Endothelial cell of umbilical vein (primary cell): Measurements from ENCODE around the gene CACNA1C. TPM values are rescaled to one million over a fixed set of nuclear protein-coding genes. Genes with fewer than 3 reads are reported as not detected.

Experiments
- BruUV-seq: library from RNA; stranded (reverse); fragments of 400-500 nt; replicated peaks from 2 replicates; lab custom pipeline; 2021; lab: Mats Ljungman, UMichigan
- CTCF ChIA-PET: fragments of 300-600, 350-600 bp; sonication (Branson Sonifier 250); formaldehyde crosslinking; loops from one replicate; lab custom pipeline; 2021; ENCODE audit warnings: antibody characterized with exemption, inconsistent platforms; lab: Charles Lee
- POLR2A ChIA-PET: fragments of 300-600, 350-600 bp; sonication (Branson Sonifier 250); formaldehyde crosslinking; loops from one replicate; lab custom pipeline; 2021; ENCODE audit warnings: antibody characterized with exemption, inconsistent platforms; lab: Charles Lee
- DNase-seq: peaks from one replicate; pipeline ENCODE4 v3.0.0-alpha.2; 2011; ENCODE audit warnings: low read depth, low spot score
- FAIRE-seq: peaks from 2 replicates; lab custom pipeline; 2011; peaks lifted over from hg19 to GRCh38; lab: Jason Lieb, UNC
- H2AFZ ChIP-seq: 2 replicates; pipeline ENCODE4 v1.6.0; 2012; ENCODE audit warnings: low read depth, low read length, control low read depth, inconsistent platforms
- H3K27ac ChIP-seq: 2 replicates; pipeline ENCODE4 v1.5.1; 2011; ENCODE audit warnings: low read depth, mild to moderate bottlenecking, control low read depth, low read length, moderate library complexity; ENCODE audit not compliant: insufficient read depth
- H3K27me3 ChIP-seq, 2 experiments: 2 replicates each; pipeline versions ENCODE4 v1.6.0 to v1.6.1; 2011; ENCODE audit warnings: low read length in 2 of 2, mixed read lengths in 1 of 2; ENCODE audit not compliant: control insufficient read depth in 2 of 2, insufficient read depth in 2 of 2
- H3K36me3 ChIP-seq, 2 experiments: 2 replicates in 1 of 2; 3 replicates in 1 of 2; pipeline ENCODE4 v1.5.1; 2011; ENCODE audit warnings: low read length in 2 of 2, mild to moderate bottlenecking in 1 of 2, moderate library complexity in 1 of 2; ENCODE audit not compliant: control insufficient read depth in 2 of 2, insufficient read depth in 2 of 2; ENCODE audit errors: extremely low read depth in 1 of 2
- H3K4me1 ChIP-seq: 3 replicates; pipeline ENCODE4 v1.5.1; 2011; ENCODE audit warnings: mild to moderate bottlenecking, low read length; ENCODE audit not compliant: control insufficient read depth, insufficient read depth; ENCODE audit errors: extremely low read depth
- H3K4me2 ChIP-seq: 2 replicates; pipeline ENCODE4 v1.6.1; 2011; ENCODE audit warnings: low read length, control low read depth, mixed read lengths; ENCODE audit not compliant: insufficient read depth
- H3K4me3 ChIP-seq, 3 experiments: fragments of 200-600 bp in 1 of 3; sonication (generic), shearing (Covaris generic) in 1 of 3; replicated peaks in 1 of 3; 2 replicates each; pipeline ENCODE4 v1.5.1; 2011 to 2016; ENCODE audit warnings: control low read depth in 3 of 3, low read length in 3 of 3, mild to moderate bottlenecking in 2 of 3, inconsistent platforms in 1 of 3, low read depth in 1 of 3, moderate library complexity in 1 of 3; ENCODE audit not compliant: insufficient read depth in 1 of 3
- H3K79me2 ChIP-seq: 2 replicates; pipeline ENCODE4 v1.6.0; 2012; ENCODE audit warnings: low read length, inconsistent platforms; ENCODE audit not compliant: control insufficient read depth, insufficient read depth
- H3K9ac ChIP-seq: replicated peaks from 2 replicates; pipeline ENCODE3; 2011; ENCODE audit warnings: low read length, control low read depth; ENCODE audit not compliant: insufficient read depth; ENCODE audit errors: extremely low read depth
- H3K9me1 ChIP-seq: replicated peaks from 3 replicates; pipeline ENCODE4 v1.6.0; 2011; ENCODE audit warnings: mild to moderate bottlenecking, low read length; ENCODE audit not compliant: control insufficient read depth, insufficient read depth; ENCODE audit errors: extremely low read depth
- H3K9me3 ChIP-seq: replicated peaks from 2 replicates; pipeline ENCODE4 v1.5.1; 2012; ENCODE audit warnings: low read length, inconsistent platforms; ENCODE audit not compliant: control insufficient read depth, insufficient read depth
- H4K20me1 ChIP-seq: replicated peaks from 2 replicates; pipeline ENCODE3; 2011; ENCODE audit warnings: mild to moderate bottlenecking, low read length; ENCODE audit not compliant: control insufficient read depth, insufficient read depth; ENCODE audit errors: extremely low read depth
- FOS ChIP-seq: IDR thresholded peaks from 2 replicates; pipeline ENCODE4 v1.6.1; 2011; ENCODE audit warnings: mild to moderate bottlenecking, low read length, moderate library complexity, borderline replicate concordance; ENCODE audit not compliant: insufficient read depth
- JUN ChIP-seq: IDR thresholded peaks from 2 replicates; pipeline ENCODE4 v1.6.1; 2011; ENCODE audit warnings: borderline replicate concordance, low read depth; ENCODE audit not compliant: insufficient read length, insufficient read depth
- POLR2A ChIP-seq: IDR thresholded peaks from 2 replicates; pipeline ENCODE4 v1.6.1; 2012; ENCODE audit warnings: low read depth, mild to moderate bottlenecking, control low read depth, low read length
- POLR2AphosphoS5 ChIP-seq: IDR thresholded peaks from 2 replicates; pipeline ENCODE4 v1.6.1; 2012; ENCODE audit warnings: low read depth, mild to moderate bottlenecking, control low read depth, low read length, moderate library complexity; ENCODE audit not compliant: insufficient read depth
- dilution Hi-C: fragments of 300-500 bp; cut with MboI; formaldehyde crosslinking; loops from one replicate; pipeline ENCODE4 v1.15.0; 2019; ENCODE audit warnings: low sequenced_read_pairs; ENCODE audit not compliant: extremely low pct_ligation_motif_present
- intact Hi-C: fragments of 100-400 bp; cut with micrococcal nuclease; formaldehyde crosslinking; loops from one replicate; pipeline ENCODE4 v1.10.0; 2022
- polyA plus RNA-seq, 4 experiments: library from polyadenylated mRNA; depleted of rRNA in 3 of 4; stranded (reverse) in 3 of 4; unstranded in 1 of 4; fragments of >200 nt; gene quantifications; 2 replicates each; pipeline versions ENCODE4 v1.2.1 to v1.2.3, GENCODE V29; 2011 to 2012; ENCODE audit warnings: missing spikeins in 1 of 4
- total RNA-seq: library from RNA; stranded (reverse); gene quantifications from 2 replicates; pipeline ENCODE4 v1.2.3, GENCODE V29; 2021
- TF ChIP-seq, protein P1 (sequence below): IDR thresholded peaks from 2 replicates; pipeline ENCODE4 v1.6.1; 2011; ENCODE audit not compliant: insufficient read depth, insufficient read length

The CACNA1C gene
- total and polyA plus RNA-seq, 2 donors (not counting 3 experiments of a cell fraction or from before 2014, with no cell fraction given) = not detected

DNA sequence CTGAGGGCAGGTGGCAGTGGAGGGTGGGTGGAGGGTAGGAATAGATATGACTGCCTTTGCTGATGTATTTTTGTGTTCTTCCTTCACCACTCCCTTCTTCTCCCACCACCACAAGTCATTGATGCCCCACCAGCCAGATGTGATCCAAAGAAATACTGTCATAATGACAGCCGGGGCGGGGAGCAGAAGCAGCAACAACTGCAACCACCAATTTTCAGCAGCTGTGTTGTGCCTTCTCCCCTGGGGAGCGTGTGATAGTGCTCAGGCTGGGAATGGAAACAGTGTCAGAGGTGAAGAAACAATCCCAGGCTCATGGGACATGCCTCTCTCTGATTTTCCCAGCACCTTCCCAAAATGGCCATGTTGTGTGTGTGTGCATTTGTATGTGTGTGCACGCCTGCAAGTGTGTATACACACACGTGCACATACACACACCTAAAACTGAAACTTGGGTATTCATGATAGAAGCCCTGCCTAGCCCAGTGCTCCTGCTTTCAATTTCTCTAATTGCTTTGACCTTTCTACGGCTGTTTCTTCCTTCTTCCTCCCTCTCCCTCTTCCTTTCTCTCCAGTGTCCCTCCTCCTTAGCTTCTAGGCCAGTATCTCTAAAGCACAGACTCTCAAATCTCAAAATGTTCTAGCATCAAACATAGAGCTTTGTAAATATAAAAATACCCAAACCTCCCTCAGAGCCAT is 442.8 kb downstream of the CACNA1C start:
- POLR2A ChIA-PET = no interaction called here

DNA sequence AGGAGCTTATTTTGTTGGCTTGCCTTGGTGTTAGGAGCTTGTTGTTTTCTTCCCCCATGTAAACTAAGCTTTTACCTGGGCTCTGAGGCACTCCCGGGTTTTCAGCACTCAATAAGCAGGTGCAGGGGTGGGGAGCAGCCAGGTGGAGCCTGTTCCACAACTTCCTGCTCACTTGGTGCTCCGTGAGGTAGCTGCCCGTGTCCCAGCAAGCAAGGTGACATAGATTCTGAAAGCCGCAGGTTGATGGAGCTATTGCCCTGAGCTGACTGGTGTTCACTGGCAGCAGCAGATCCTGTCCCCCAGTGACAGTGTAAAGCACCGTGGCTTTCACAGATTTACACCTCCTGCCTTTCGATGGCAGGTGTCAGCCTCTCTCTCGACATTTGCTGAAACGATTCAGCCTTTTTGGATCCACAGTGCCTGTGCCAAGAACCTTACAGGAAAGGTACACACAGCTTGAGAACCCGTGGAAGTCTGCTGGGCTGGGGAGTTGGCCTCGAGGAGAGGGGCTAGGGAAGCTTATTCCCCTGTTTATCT is 446.2 kb downstream of the CACNA1C start:
- Histone ChIP-seq H3K36me3 (no peaks in the 10 kb centered on the region), H3K4me1 (no peaks in the 10 kb centered on the region), H3K27me3 (no peaks in the 10 kb centered on the region), H4K20me1 (no peaks in the 10 kb centered on the region), H3K4me2 (no peak overlapping the region), H3K9me3 (no peaks in the 10 kb centered on the region), H3K9me1 (no peaks in the 10 kb centered on the region), H2AFZ (no peak overlapping the region), H3K9ac (no peak overlapping the region), H3K4me3 (no peak overlapping the region), H3K27ac (no peak overlapping the region), H3K79me2 (no peaks in the 10 kb centered on the region)
- BruUV-seq = no TSS peak
- no peak for DNase-seq
- CTCF ChIA-PET = no interaction called here
- no peak for TF ChIP-seq FOS
- TF ChIP-seq, protein P1, sequence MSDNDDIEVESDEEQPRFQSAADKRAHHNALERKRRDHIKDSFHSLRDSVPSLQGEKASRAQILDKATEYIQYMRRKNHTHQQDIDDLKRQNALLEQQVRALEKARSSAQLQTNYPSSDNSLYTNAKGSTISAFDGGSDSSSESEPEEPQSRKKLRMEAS = no peak
- TF ChIP-seq POLR2A = no peak
- dilution Hi-C loops = no loop called here
- intact Hi-C loops = no loop called here
- POLR2A ChIA-PET = no interaction called here
- no peak for FAIRE-seq

More for the DNA sequence above, 442.8 kb downstream of the CACNA1C start:
- TF ChIP-seq POLR2A = no peak
- no peak for TF ChIP-seq POLR2AphosphoS5
- TF ChIP-seq JUN = no peak
- no peaks in the 10 kb centered on the region for H3K9me3 ChIP-seq
- dilution Hi-C loops = no loop called here
- no TSS peak for BruUV-seq
- no peak overlapping the region for H3K27ac ChIP-seq
- H3K79me2 ChIP-seq = no peaks in the 10 kb centered on the region
- DNase-seq = no peak
- H4K20me1 ChIP-seq = no peaks in the 10 kb centered on the region
- no peak for FAIRE-seq
- no peak overlapping the region for H3K4me3 ChIP-seq
- no peaks in the 10 kb centered on the region for H3K27me3 ChIP-seq
- H2AFZ ChIP-seq = no peak overlapping the region
- CTCF ChIA-PET = no interaction called here
- no peak overlapping the region for H3K4me2 ChIP-seq
- intact Hi-C loops = no loop called here
- H3K36me3 ChIP-seq = no peaks in the 10 kb centered on the region
- no peaks in the 10 kb centered on the region for H3K4me1 ChIP-seq
- H3K9ac ChIP-seq = no peak overlapping the region
- H3K9me1 ChIP-seq = no peaks in the 10 kb centered on the region
